ENCODE results near the gene MMP23B. TPM values are rescaled to one million over a fixed set of nuclear protein-coding genes. Genes with fewer than 3 reads are reported as not detected.
A peak's percentile ranks its signal among the peaks of the same experiment; 100 is the strongest.

MMP23B gene
- total and polyA plus RNA-seq, 11 donors = 10.4 to 128 (median 59.0) TPM

- Histone ChIP-seq H3K4me3 (peak overlapping the region in 7 of 12 donors; percentile 7 to 39 (median 28)), H3K27ac (peak overlapping the region in 8 of 12 donors; percentile 9 to 78 (median 66)), H3K9me3 (no peaks in the 10 kb centered on the region), H3K27me3 (peaks cover 0 to 9% (median 0%) of the 10 kb centered on the region in 9 donors), H3K36me3 (peaks cover 0 to 39% (median 12%) of the 10 kb centered on the region in 9 donors), H3K4me1 (peaks cover 0 to 44% (median 20%) of the 10 kb centered on the region in 12 donors)
- 63 to 68% (median 65%) methylated on average over 29 to 38 of the region's 38 CpGs for WGBS, 4 donors
- peak; percentile 62 to 81 (median 68) for ATAC-seq
- intact Hi-C loops (cut with DNase I) = no loop called here
- TF ChIP-seq POLR2A (IDR thresholded peaks at IDR 0.05) = no peak
- TF ChIP-seq CTCF (IDR thresholded peaks at IDR 0.05) = peak in 1 of 12 donors; percentile 12
- DNase-seq = peak; percentile 80 to 91 (median 83)
Measured at GRCh38 chr1:1624443-1625403, 7.2 kb upstream of the MMP23B start.

- 41 to 77% (median 54%) methylated on average over 8 to 28 of the region's 28 CpGs for WGBS, 4 donors
- Histone ChIP-seq H3K36me3 (peaks cover 0 to 42% (median 12%) of the 10 kb centered on the region in 9 donors), H3K4me1 (peaks cover 2 to 41% (median 16%) of the 10 kb centered on the region in 12 donors), H3K4me3 (peak overlapping the region in 7 of 12 donors; percentile 7 to 39 (median 28)), H3K9me3 (no peaks in the 10 kb centered on the region), H3K27me3 (peaks cover 0 to 11% (median 0%) of the 10 kb centered on the region in 9 donors), H3K27ac (peak overlapping the region in 8 of 12 donors; percentile 9 to 78 (median 66))
- ATAC-seq (peak in 1 of 4 donors; percentile 0), DNase-seq (peak in 1 of 5 donors; percentile 54)
- TF ChIP-seq CTCF (IDR thresholded peaks at IDR 0.05) (no peak), POLR2A (IDR thresholded peaks at IDR 0.05) (no peak)
- intact Hi-C loops (cut with DNase I) = no loop called here
Measured at GRCh38 chr1:1625404-1625775, 6.6 kb upstream of the MMP23B start.

- peak overlapping the region in 7 of 12 donors; percentile 7 to 39 (median 28) for H3K4me3 ChIP-seq
- peaks cover 0 to 41% (median 12%) of the 10 kb centered on the region in 12 donors for H3K4me1 ChIP-seq
- intact Hi-C loops (cut with DNase I) = no loop called here
- TF ChIP-seq POLR2A (IDR thresholded peaks at IDR 0.05) (no peak), CTCF (IDR thresholded peaks at IDR 0.05) (no peak)
- peak in 2 of 5 donors; percentile 30 to 54 for DNase-seq
- peaks cover 0 to 16% (median 3%) of the 10 kb centered on the region in 9 donors for H3K27me3 ChIP-seq
- no peak for ATAC-seq
- H3K27ac ChIP-seq = peak overlapping the region in 8 of 12 donors; percentile 9 to 78 (median 66)
- 70 to 84% (median 79%) methylated on average over 8 of the region's 8 CpGs for WGBS, 4 donors
- peaks cover 0 to 42% (median 12%) of the 10 kb centered on the region in 9 donors for H3K36me3 ChIP-seq
- no peaks in the 10 kb centered on the region for H3K9me3 ChIP-seq
Measured at GRCh38 chr1:1625824-1626206, 6.2 kb upstream of the MMP23B start.

Measured in heart left ventricle (tissue), 16 donors.